ENCODE results near the gene LRIG1.

Gene LRIG1

GRCh38 chr3:66502981-66503380 lies 2.2 kb upstream of the LRIG1 start:
- no peaks in the 10 kb centered on the region for H3K9me3 ChIP-seq (replicated peaks; ENCODE audit: insufficient read depth, low read length)
- H3K4me2 ChIP-seq (ENCODE audit: low read depth, low read length) = no peak overlapping the region
- no peaks in the 10 kb centered on the region for H4K20me1 ChIP-seq (ENCODE audit: insufficient read depth, low read length)
- no peak overlapping the region for H3K4me3 ChIP-seq (ENCODE audit: low read length)
- 0 out of 2 replicates have a peak, but pooled peaks cover 3% of the 10 kb centered on the region for H3K27me3 ChIP-seq (replicated peaks; ENCODE audit: insufficient read depth, low read length)
- H3K36me3 ChIP-seq (replicated peaks; ENCODE audit: insufficient read depth, low read length) = no peaks in the 10 kb centered on the region
- H3K4me1 ChIP-seq (ENCODE audit: low read length) = peaks cover 14% of the 10 kb centered on the region
- TF ChIP-seq EZH2 (optimal IDR thresholded peaks at IDR 0.05; ENCODE audit: low read depth, low read length) (no peak), CTCF (IDR thresholded peaks at IDR 0.05; ENCODE audit: low read length) (no peak), EZH2phosphoT487 (IDR thresholded peaks at IDR 0.05; ENCODE audit: low read length) (no peak)
- peaks cover 4% of the 10 kb centered on the region; the same call in 1 of the 2 replicates for H3F3A ChIP-seq (ENCODE audit: insufficient read depth, low read length)
- DNase-seq = no peak
- no peaks in the 10 kb centered on the region for H3K9me2 ChIP-seq (replicated peaks; ENCODE audit: insufficient read depth, low read length)
- no peak overlapping the region for H2AFZ ChIP-seq (ENCODE audit: low read length)
- H3K9ac ChIP-seq (ENCODE audit: low read length) = no peak overlapping the region
- H3K79me2 ChIP-seq (ENCODE audit: low read length) = peaks cover 22% of the 10 kb centered on the region
- no peak overlapping the region for H3K27ac ChIP-seq (ENCODE audit: low read length)

GRCh38 chr3:66502245-66502874 lies 1.5 kb upstream of the LRIG1 start:
- H3K36me3 ChIP-seq (replicated peaks; ENCODE audit: insufficient read depth, low read length) = no peaks in the 10 kb centered on the region
- H3K9me3 ChIP-seq (replicated peaks; ENCODE audit: insufficient read depth, low read length) = no peaks in the 10 kb centered on the region
- H2AFZ ChIP-seq (ENCODE audit: low read length) = no peak overlapping the region
- no peak overlapping the region for H3K9ac ChIP-seq (ENCODE audit: low read length)
- H3K9me2 ChIP-seq (replicated peaks; ENCODE audit: insufficient read depth, low read length) = no peaks in the 10 kb centered on the region
- 0 out of 2 replicates have a peak, but pooled peaks cover 3% of the 10 kb centered on the region for H3K27me3 ChIP-seq (replicated peaks; ENCODE audit: insufficient read depth, low read length)
- H3K79me2 ChIP-seq (ENCODE audit: low read length) = peaks cover 29% of the 10 kb centered on the region
- TF ChIP-seq CTCF (IDR thresholded peaks at IDR 0.05; ENCODE audit: low read length) (no peak), EZH2phosphoT487 (IDR thresholded peaks at IDR 0.05; ENCODE audit: low read length) (no peak)
- H3K4me1 ChIP-seq (ENCODE audit: low read length) = peaks cover 20% of the 10 kb centered on the region
- H3F3A ChIP-seq (ENCODE audit: insufficient read depth, low read length) = peaks cover 11% of the 10 kb centered on the region
- no peak for DNase-seq
- no peak overlapping the region for H3K27ac ChIP-seq (ENCODE audit: low read length)
- no peaks in the 10 kb centered on the region for H4K20me1 ChIP-seq (ENCODE audit: insufficient read depth, low read length)
- no peak overlapping the region for H3K4me2 ChIP-seq (ENCODE audit: low read depth, low read length)
- H3K4me3 ChIP-seq (ENCODE audit: low read length) = no peak overlapping the region

GRCh38 chr3:66501483-66502244 lies 842 bp upstream of the LRIG1 start:
- Histone ChIP-seq H2AFZ (ENCODE audit: low read length) (peak overlapping the region; percentile 96), H3K27ac (ENCODE audit: low read length) (no peak overlapping the region), H3K79me2 (ENCODE audit: low read length) (peaks cover 36% of the 10 kb centered on the region), H3K4me3 (ENCODE audit: low read length) (peak overlapping the region; percentile 76), H3K9ac (ENCODE audit: low read length) (peak overlapping the region; percentile 27; the same call in 1 of the 2 replicates), H3K9me3 (replicated peaks; ENCODE audit: insufficient read depth, low read length) (no peaks in the 10 kb centered on the region), H3K9me2 (replicated peaks; ENCODE audit: insufficient read depth, low read length) (no peaks in the 10 kb centered on the region), H3K4me1 (ENCODE audit: low read length) (peaks cover 27% of the 10 kb centered on the region), H3F3A (ENCODE audit: insufficient read depth, low read length) (peaks cover 18% of the 10 kb centered on the region), H3K27me3 (replicated peaks; ENCODE audit: insufficient read depth, low read length) (0 out of 2 replicates have a peak, but pooled peaks cover 3% of the 10 kb centered on the region), H3K4me2 (ENCODE audit: low read depth, low read length) (peak overlapping the region; percentile 95), H3K36me3 (replicated peaks; ENCODE audit: insufficient read depth, low read length) (no peaks in the 10 kb centered on the region), H4K20me1 (ENCODE audit: insufficient read depth, low read length) (no peaks in the 10 kb centered on the region)
- DNase-seq = no peak
- TF ChIP-seq EZH2 (optimal IDR thresholded peaks at IDR 0.05; ENCODE audit: low read depth, low read length) (no peak), CTCF (IDR thresholded peaks at IDR 0.05; ENCODE audit: low read length) (peak; percentile 26; the same call in 1 of the 2 replicates), EZH2phosphoT487 (IDR thresholded peaks at IDR 0.05; ENCODE audit: low read length) (no peak)

All from MM.1S (cell line).